DOHH2 (cell line): Measurements from ENCODE around the gene AMH.

ENCODE experiments used
- H3F3A ChIP-seq: fragments of 200-600 bp; sonication (generic), shearing (Covaris generic); 2 replicates; pipeline ENCODE4 v1.6.0; 2016; ENCODE audit warnings: antibody characterized with exemption, mild to moderate bottlenecking; ENCODE audit not compliant: control insufficient read depth, insufficient read depth
- H3K27ac ChIP-seq: fragments of 200-600 bp; sonication (generic); 2 replicates; pipeline ENCODE4 v1.5.1; 2014; ENCODE audit warnings: low read depth, mild to moderate bottlenecking, low read length, moderate library complexity
- H3K27me3 ChIP-seq: fragments of 200-600 bp; sonication (generic); 2 replicates; pipeline ENCODE4 v1.6.1; 2014; ENCODE audit warnings: mild to moderate bottlenecking, low read length, mixed read lengths; ENCODE audit not compliant: control insufficient read depth
- H3K36me3 ChIP-seq: fragments of 200-600 bp; sonication (generic); 2 replicates; pipeline ENCODE4 v1.6.1; 2014; ENCODE audit warnings: mild to moderate bottlenecking, low read length, moderate library complexity, mixed read lengths; ENCODE audit not compliant: control insufficient read depth
- H3K4me1 ChIP-seq: fragments of 200-600 bp; sonication (generic); 2 replicates; pipeline ENCODE4 v1.6.1; 2014; ENCODE audit warnings: mild to moderate bottlenecking, low read length, mixed read lengths; ENCODE audit not compliant: control insufficient read depth
- H3K4me2 ChIP-seq: fragments of 200-600 bp; sonication (generic); 2 replicates; pipeline ENCODE4 v1.6.0; 2014; ENCODE audit warnings: mild to moderate bottlenecking, low read length, moderate library complexity
- H3K4me3 ChIP-seq: fragments of 200-600 bp; sonication (generic); 2 replicates; pipeline ENCODE4 v1.5.1; 2014; ENCODE audit warnings: mild to moderate bottlenecking, low read length, mixed read lengths
- H3K79me2 ChIP-seq: fragments of 200-600 bp; sonication (generic); 2 replicates; pipeline ENCODE4 v1.6.1; 2014; ENCODE audit warnings: mild to moderate bottlenecking, low read length, mixed read lengths; ENCODE audit not compliant: control insufficient read depth
- H3K9me2 ChIP-seq: fragments of 200-600 bp; sonication (generic); replicated peaks from 2 replicates; pipeline ENCODE4 v1.6.1; 2014; ENCODE audit warnings: mild to moderate bottlenecking, low read length, mixed read lengths; ENCODE audit not compliant: control insufficient read depth
- H3K9me3 ChIP-seq: fragments of 200-600 bp; sonication (generic); 2 replicates; pipeline ENCODE4 v1.6.1; 2014; ENCODE audit warnings: antibody characterized with exemption, low read length, mixed read lengths; ENCODE audit not compliant: control insufficient read depth, insufficient read depth
- H4K20me1 ChIP-seq: fragments of 200-600 bp; sonication (generic); 2 replicates; pipeline ENCODE4 v1.6.0; 2014; ENCODE audit warnings: low read depth, mild to moderate bottlenecking, antibody characterized with exemption, low read length, moderate library complexity; ENCODE audit not compliant: control insufficient read depth, insufficient read depth
- EZH2phosphoT487 ChIP-seq: fragments of 200-600 bp; sonication (generic); IDR thresholded peaks from 2 replicates; pipeline ENCODE4 v1.6.1; 2017; ENCODE audit warnings: borderline replicate concordance, mild to moderate bottlenecking, antibody characterized with exemption, low read length, moderate library complexity, mixed read lengths
- TF ChIP-seq, protein P1 (sequence below): fragments of 200-600 bp; sonication (generic); IDR thresholded peaks from one replicate; pipeline ENCODE4 v1.5.1; 2014; ENCODE audit warnings: antibody characterized with exemption, mild to moderate bottlenecking, low read depth, low read length; ENCODE audit not compliant: poor library complexity, severe bottlenecking

AMH gene

DNA sequence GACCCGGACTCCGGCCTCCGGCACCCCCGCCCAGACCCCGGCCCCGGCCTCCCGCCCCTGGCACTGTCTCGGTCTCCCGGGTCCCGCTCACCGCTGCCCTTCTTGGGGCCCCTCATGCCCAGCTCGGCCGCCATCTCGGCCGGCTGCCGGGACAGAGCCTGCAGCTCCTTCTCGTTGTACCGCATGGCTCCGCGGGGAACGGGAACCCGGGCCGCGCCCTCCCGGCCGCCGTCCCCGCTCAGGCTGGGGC is 13.1 kb upstream of the AMH start:
- no peaks in the 10 kb centered on the region for H3K9me2 ChIP-seq
- H4K20me1 ChIP-seq = peaks cover 34% of the 10 kb centered on the region
- peaks cover 89% of the 10 kb centered on the region for H3K36me3 ChIP-seq
- 0 out of 2 replicates have a peak, but pooled peaks cover 7% of the 10 kb centered on the region for H3F3A ChIP-seq
- no peaks in the 10 kb centered on the region for H3K9me3 ChIP-seq
- H3K27ac ChIP-seq = peak overlapping the region; percentile 77
- TF ChIP-seq EZH2phosphoT487 = no peak
- TF ChIP-seq, protein P1, sequence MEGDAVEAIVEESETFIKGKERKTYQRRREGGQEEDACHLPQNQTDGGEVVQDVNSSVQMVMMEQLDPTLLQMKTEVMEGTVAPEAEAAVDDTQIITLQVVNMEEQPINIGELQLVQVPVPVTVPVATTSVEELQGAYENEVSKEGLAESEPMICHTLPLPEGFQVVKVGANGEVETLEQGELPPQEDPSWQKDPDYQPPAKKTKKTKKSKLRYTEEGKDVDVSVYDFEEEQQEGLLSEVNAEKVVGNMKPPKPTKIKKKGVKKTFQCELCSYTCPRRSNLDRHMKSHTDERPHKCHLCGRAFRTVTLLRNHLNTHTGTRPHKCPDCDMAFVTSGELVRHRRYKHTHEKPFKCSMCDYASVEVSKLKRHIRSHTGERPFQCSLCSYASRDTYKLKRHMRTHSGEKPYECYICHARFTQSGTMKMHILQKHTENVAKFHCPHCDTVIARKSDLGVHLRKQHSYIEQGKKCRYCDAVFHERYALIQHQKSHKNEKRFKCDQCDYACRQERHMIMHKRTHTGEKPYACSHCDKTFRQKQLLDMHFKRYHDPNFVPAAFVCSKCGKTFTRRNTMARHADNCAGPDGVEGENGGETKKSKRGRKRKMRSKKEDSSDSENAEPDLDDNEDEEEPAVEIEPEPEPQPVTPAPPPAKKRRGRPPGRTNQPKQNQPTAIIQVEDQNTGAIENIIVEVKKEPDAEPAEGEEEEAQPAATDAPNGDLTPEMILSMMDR = no peak
- no peaks in the 10 kb centered on the region for H3K27me3 ChIP-seq
- H3K4me1 ChIP-seq = peaks cover 62% of the 10 kb centered on the region
- H3K79me2 ChIP-seq = peaks cover 95% of the 10 kb centered on the region
- peak overlapping the region; percentile 97 for H3K4me3 ChIP-seq
- peak overlapping the region; percentile 88 for H3K4me2 ChIP-seq

- H3K4me1 ChIP-seq = peaks cover 63% of the 10 kb centered on the region
- H3K9me3 ChIP-seq = no peaks in the 10 kb centered on the region
- TF ChIP-seq, protein P1 = peak; percentile 97
- TF ChIP-seq EZH2phosphoT487 = no peak
- H3K4me2 ChIP-seq = peak within 1 kb of the TSS; percentile 88
- peaks cover 95% of the 10 kb centered on the region for H3K79me2 ChIP-seq
- no peaks in the 10 kb centered on the region for H3K9me2 ChIP-seq
- peak within 1 kb of the TSS; percentile 77 for H3K27ac ChIP-seq
- no peaks in the 10 kb centered on the region for H3K27me3 ChIP-seq
- peak within 1 kb of the TSS; percentile 97 for H3K4me3 ChIP-seq
- H4K20me1 ChIP-seq = peaks cover 38% of the 10 kb centered on the region
- peaks cover 89% of the 10 kb centered on the region for H3K36me3 ChIP-seq
- 0 out of 2 replicates have a peak, but pooled peaks cover 6% of the 10 kb centered on the region for H3F3A ChIP-seq
Observed at GRCh38 chr19:2236314-2237050, 12.6 kb upstream of the AMH start, which contains the start of the genes PLEKHJ1 and SF3A2. PLEKHJ1 (minus strand) TSS chr19:2236329; CDS start chr19:2236248, 81 bp downstream. SF3A2 (plus strand) TSS chr19:2236824; CDS start chr19:2243419, 6,595 bp downstream.

- Histone ChIP-seq H4K20me1 (peaks cover 39% of the 10 kb centered on the region), H3K36me3 (peaks cover 89% of the 10 kb centered on the region), H3K4me1 (peaks cover 63% of the 10 kb centered on the region), H3K4me2 (peak overlapping the region; percentile 88), H3K27ac (peak overlapping the region; percentile 77), H3K9me3 (no peaks in the 10 kb centered on the region), H3K9me2 (no peaks in the 10 kb centered on the region), H3F3A (no peaks in the 10 kb centered on the region), H3K27me3 (no peaks in the 10 kb centered on the region), H3K79me2 (peaks cover 95% of the 10 kb centered on the region), H3K4me3 (peak overlapping the region; percentile 97)
- TF ChIP-seq, protein P1 = no peak
- no peak for TF ChIP-seq EZH2phosphoT487
Observed at GRCh38 chr19:2237051-2237868, 11.9 kb upstream of the AMH start.
